ENCODE measurements around the gene PTPRQ. TPM values are rescaled to one million over a fixed set of nuclear protein-coding genes. Genes with fewer than 3 reads are reported as not detected.

The PTPRQ gene
- total RNA-seq, 1 experiment from 2014 or later, result not detected

DNA sequence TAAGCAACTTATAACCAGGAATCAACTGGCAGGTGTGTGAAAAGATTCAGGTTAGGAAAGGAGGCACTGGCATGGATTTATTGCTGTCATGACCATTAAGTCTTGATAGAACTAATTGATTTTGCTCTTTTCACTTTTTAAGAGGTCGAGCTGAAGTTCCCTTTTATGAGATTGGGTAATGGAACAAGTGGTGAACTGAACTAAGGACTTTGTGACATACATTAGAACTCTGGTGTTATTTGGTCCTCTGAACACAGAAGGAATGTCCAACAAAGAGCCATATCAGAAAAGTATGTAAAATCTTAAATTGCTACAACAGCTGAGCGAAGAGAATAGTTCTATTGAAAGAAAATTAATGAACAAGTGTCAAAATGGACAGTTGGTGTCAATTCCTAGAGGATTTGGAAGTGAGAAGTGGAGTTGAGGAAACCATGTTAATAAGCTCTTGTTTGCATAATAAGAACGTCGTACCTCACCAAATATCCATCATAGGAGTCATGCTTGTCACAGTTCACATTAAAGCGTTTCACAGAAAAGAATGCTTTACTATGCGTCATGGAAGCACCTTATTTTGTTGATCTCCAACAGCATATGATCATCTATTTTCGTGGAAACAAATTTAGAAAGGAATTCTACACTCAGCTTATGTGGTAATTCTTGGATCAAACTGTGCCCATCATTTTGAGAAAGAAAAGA lies 255.0 kb downstream of the PTPRQ start:
- POLR2A ChIA-PET, result no interaction called here
- no peaks in the 10 kb centered on the region for H3K9me3 ChIP-seq (ENCODE audit: control insufficient read depth, insufficient read depth, low read depth, low read length)
- no peak overlapping the region for H3K4me3 ChIP-seq (ENCODE audit: low read depth in 2 of 2, low read length in 2 of 2)
- TF ChIP-seq, protein P1, sequence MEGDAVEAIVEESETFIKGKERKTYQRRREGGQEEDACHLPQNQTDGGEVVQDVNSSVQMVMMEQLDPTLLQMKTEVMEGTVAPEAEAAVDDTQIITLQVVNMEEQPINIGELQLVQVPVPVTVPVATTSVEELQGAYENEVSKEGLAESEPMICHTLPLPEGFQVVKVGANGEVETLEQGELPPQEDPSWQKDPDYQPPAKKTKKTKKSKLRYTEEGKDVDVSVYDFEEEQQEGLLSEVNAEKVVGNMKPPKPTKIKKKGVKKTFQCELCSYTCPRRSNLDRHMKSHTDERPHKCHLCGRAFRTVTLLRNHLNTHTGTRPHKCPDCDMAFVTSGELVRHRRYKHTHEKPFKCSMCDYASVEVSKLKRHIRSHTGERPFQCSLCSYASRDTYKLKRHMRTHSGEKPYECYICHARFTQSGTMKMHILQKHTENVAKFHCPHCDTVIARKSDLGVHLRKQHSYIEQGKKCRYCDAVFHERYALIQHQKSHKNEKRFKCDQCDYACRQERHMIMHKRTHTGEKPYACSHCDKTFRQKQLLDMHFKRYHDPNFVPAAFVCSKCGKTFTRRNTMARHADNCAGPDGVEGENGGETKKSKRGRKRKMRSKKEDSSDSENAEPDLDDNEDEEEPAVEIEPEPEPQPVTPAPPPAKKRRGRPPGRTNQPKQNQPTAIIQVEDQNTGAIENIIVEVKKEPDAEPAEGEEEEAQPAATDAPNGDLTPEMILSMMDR (IDR thresholded peaks at IDR 0.05), result no peak
- no peak for TF ChIP-seq SIN3A (IDR thresholded peaks at IDR 0.05; ENCODE audit: borderline replicate concordance, insufficient read depth, low read depth, low read length)
- TF ChIP-seq, protein P2, sequence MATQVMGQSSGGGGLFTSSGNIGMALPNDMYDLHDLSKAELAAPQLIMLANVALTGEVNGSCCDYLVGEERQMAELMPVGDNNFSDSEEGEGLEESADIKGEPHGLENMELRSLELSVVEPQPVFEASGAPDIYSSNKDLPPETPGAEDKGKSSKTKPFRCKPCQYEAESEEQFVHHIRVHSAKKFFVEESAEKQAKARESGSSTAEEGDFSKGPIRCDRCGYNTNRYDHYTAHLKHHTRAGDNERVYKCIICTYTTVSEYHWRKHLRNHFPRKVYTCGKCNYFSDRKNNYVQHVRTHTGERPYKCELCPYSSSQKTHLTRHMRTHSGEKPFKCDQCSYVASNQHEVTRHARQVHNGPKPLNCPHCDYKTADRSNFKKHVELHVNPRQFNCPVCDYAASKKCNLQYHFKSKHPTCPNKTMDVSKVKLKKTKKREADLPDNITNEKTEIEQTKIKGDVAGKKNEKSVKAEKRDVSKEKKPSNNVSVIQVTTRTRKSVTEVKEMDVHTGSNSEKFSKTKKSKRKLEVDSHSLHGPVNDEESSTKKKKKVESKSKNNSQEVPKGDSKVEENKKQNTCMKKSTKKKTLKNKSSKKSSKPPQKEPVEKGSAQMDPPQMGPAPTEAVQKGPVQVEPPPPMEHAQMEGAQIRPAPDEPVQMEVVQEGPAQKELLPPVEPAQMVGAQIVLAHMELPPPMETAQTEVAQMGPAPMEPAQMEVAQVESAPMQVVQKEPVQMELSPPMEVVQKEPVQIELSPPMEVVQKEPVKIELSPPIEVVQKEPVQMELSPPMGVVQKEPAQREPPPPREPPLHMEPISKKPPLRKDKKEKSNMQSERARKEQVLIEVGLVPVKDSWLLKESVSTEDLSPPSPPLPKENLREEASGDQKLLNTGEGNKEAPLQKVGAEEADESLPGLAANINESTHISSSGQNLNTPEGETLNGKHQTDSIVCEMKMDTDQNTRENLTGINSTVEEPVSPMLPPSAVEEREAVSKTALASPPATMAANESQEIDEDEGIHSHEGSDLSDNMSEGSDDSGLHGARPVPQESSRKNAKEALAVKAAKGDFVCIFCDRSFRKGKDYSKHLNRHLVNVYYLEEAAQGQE (IDR thresholded peaks at IDR 0.05; ENCODE audit: insufficient read depth in 1 of 2, low read depth in 2 of 2, low read length in 1 of 2), result no peak
- TF ChIP-seq POLR2AphosphoS5 (IDR thresholded peaks at IDR 0.05; ENCODE audit: low read depth, low read length), result no peak
- TF ChIP-seq TCF7L2 (IDR thresholded peaks at IDR 0.05; ENCODE audit: low read depth, low read length), result no peak
- H3K36me3 ChIP-seq (ENCODE audit: control insufficient read depth, insufficient read depth, low read length), result no peaks in the 10 kb centered on the region
- in situ Hi-C loops (cut with HindIII; ENCODE audit: low pct_unique_long_range_greater_than_20kb, low sequenced_read_pairs), result no loop called here
- no TSS peak for BruUV-seq (replicated peaks)
- intact Hi-C loops (cut with micrococcal nuclease; ENCODE audit: unreplicated experiment), result no loop called here
- H3K4me1 ChIP-seq (ENCODE audit: control insufficient read depth, insufficient read depth, low read length), result no peaks in the 10 kb centered on the region
- DNase-seq (ENCODE audit: low read depth, low spot score) (no peak), ATAC-seq (no peak)
- CTCF ChIA-PET, result no interaction called here
- no peaks in the 10 kb centered on the region for H3K27me3 ChIP-seq (ENCODE audit: control insufficient read depth, insufficient read depth, low read length)
- H3K27ac ChIP-seq (ENCODE audit: low read length), result no peak overlapping the region

DNA sequence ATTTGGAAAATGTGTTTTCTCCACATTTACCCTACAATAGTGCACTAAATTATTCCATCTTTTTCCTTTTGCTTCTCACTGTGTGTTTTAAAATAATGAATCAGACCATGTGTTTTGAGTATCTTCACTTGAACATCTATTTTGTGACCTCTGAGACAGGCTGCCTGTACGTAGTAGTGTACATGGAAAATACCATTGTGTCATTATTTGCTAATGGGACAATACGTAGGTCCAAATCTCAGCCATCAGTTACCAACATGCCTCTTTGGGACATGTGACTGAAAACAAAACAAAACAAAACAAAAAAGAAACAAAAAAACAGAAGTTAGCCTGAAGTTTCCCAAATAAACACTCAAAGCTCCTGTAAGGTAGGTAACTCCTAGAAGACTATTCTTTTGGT lies 256.3 kb downstream of the PTPRQ start:
- ChIA-PET POLR2A (no interaction called here), CTCF (no interaction called here)
- Histone ChIP-seq H3K4me1 (ENCODE audit: control insufficient read depth, insufficient read depth, low read length) (no peaks in the 10 kb centered on the region), H3K27ac (ENCODE audit: low read length) (no peak overlapping the region), H3K36me3 (ENCODE audit: control insufficient read depth, insufficient read depth, low read length) (no peaks in the 10 kb centered on the region), H3K27me3 (ENCODE audit: control insufficient read depth, insufficient read depth, low read length) (no peaks in the 10 kb centered on the region), H3K4me3 (ENCODE audit: low read depth in 2 of 2, low read length in 2 of 2) (no peak overlapping the region), H3K9me3 (ENCODE audit: control insufficient read depth, insufficient read depth, low read depth, low read length) (no peaks in the 10 kb centered on the region)
- no TSS peak for BruUV-seq (replicated peaks)
- no peak for ATAC-seq
- no peak for DNase-seq (ENCODE audit: low read depth, low spot score)
- in situ Hi-C loops (cut with HindIII; ENCODE audit: low pct_unique_long_range_greater_than_20kb, low sequenced_read_pairs), result no loop called here
- TF ChIP-seq, protein P1 (IDR thresholded peaks at IDR 0.05), result no peak
- no peak for TF ChIP-seq SIN3A (IDR thresholded peaks at IDR 0.05; ENCODE audit: borderline replicate concordance, insufficient read depth, low read depth, low read length)
- TF ChIP-seq, protein P2 (IDR thresholded peaks at IDR 0.05; ENCODE audit: insufficient read depth in 1 of 2, low read depth in 2 of 2, low read length in 1 of 2), result no peak
- TF ChIP-seq TCF7L2 (IDR thresholded peaks at IDR 0.05; ENCODE audit: low read depth, low read length), result no peak
- no peak for TF ChIP-seq POLR2AphosphoS5 (IDR thresholded peaks at IDR 0.05; ENCODE audit: low read depth, low read length)
- intact Hi-C loops (cut with micrococcal nuclease; ENCODE audit: unreplicated experiment), result no loop called here

Data from Panc1 (cell line).